HepG2 (cell line): Measurements from ENCODE around the gene PCDHGB7. TPM values are rescaled to one million over a fixed set of nuclear protein-coding genes. Genes with fewer than 3 reads are reported as not detected.

Experiments
- ATAC-seq: fragments of 200-7000 bp; cut with Tn5 transposase; 3 replicates; pipeline ENCODE4 v1.9.1; 2020; ENCODE audit warnings: mild to moderate bottlenecking, moderate library complexity
- BruUV-seq: library from RNA; stranded (reverse); fragments of 400-500 nt; replicated peaks from 2 replicates; lab custom pipeline; 2021; lab: Mats Ljungman, UMichigan
- CTCF ChIA-PET: fragments of 300-600 bp; formaldehyde crosslinking; extraction: SDS; loops from one replicate; lab custom pipeline; 2021; ENCODE audit warnings: low total read pairs, inconsistent platforms, low intra/inter-chr PET ratio; lab: Yijun Ruan, JAX
- POLR2A ChIA-PET: fragments of 350-600 bp; sonication (Branson Sonifier 250); formaldehyde crosslinking; loops from one replicate; lab custom pipeline; 2020; ENCODE audit warnings: antibody characterized with exemption, inconsistent platforms; lab: Yijun Ruan, JAX
- DNase-seq: peaks from one replicate; pipeline ENCODE4 v3.0.0-alpha.2; 2015; ENCODE audit warnings: low spot score
- FAIRE-seq: peaks from 3 replicates; lab custom pipeline; 2011; peaks lifted over from hg19 to GRCh38; lab: Jason Lieb, UNC
- H2AFZ ChIP-seq: one replicate; pipeline ENCODE4 v1.6.1; 2011; ENCODE audit warnings: low read length, inconsistent platforms
- H3K27ac ChIP-seq: fragments of 300-600 bp; 3 replicates; pipeline ENCODE4 v1.8.0; 2011; ENCODE audit warnings: mixed run types, mild to moderate bottlenecking, mixed read lengths, low read length, inconsistent platforms; ENCODE audit not compliant: insufficient read depth; ENCODE audit errors: extremely low read length
- H3K27me3 ChIP-seq, 2 experiments: fragments of 200-600 bp in 1 of 2; 2 replicates in 1 of 2; 3 replicates in 1 of 2; pipeline versions ENCODE4 v1.6.0 to v1.8.0; 2011; ENCODE audit warnings: low read length in 2 of 2, mild to moderate bottlenecking in 2 of 2, moderate library complexity in 2 of 2, inconsistent platforms in 1 of 2; ENCODE audit not compliant: insufficient read depth in 2 of 2, control insufficient read depth in 1 of 2
- H3K36me3 ChIP-seq, 2 experiments: fragments of 200-600 bp in 1 of 2; replicated peaks in 1 of 2; 2 replicates in 1 of 2; 3 replicates in 1 of 2; pipeline versions ENCODE4 v1.5.1 to v1.8.0; 2011; ENCODE audit warnings: low read length in 2 of 2, inconsistent platforms in 1 of 2; ENCODE audit not compliant: insufficient read depth in 2 of 2, control insufficient read depth in 1 of 2
- H3K4me1 ChIP-seq: 2 replicates; pipeline ENCODE4 v1.5.1; 2012; ENCODE audit warnings: low read length, inconsistent platforms; ENCODE audit not compliant: insufficient read depth
- H3K4me2 ChIP-seq: 2 replicates; pipeline ENCODE4 v1.6.0; 2011; ENCODE audit warnings: low read depth, low read length, inconsistent platforms
- H3K4me3 ChIP-seq, 3 experiments: fragments of 200-600 bp in 1 of 3; sonication (generic), shearing (Covaris generic) in 1 of 3; replicated peaks in 1 of 3; 2 replicates each; pipeline ENCODE4 v1.5.1; 2011 to 2016; ENCODE audit warnings: low read length in 3 of 3, inconsistent platforms in 2 of 3, low read depth in 2 of 3, mild to moderate bottlenecking in 2 of 3, control low read depth in 1 of 3, mixed read lengths in 1 of 3; ENCODE audit not compliant: insufficient read depth in 1 of 3
- H3K79me2 ChIP-seq: one replicate; pipeline ENCODE4 v1.6.1; 2011; ENCODE audit warnings: low read length, inconsistent platforms; ENCODE audit not compliant: insufficient read depth
- H3K9ac ChIP-seq: 2 replicates; pipeline ENCODE4 v1.6.0; 2011; ENCODE audit warnings: mild to moderate bottlenecking, low read depth, low read length, inconsistent platforms; ENCODE audit not compliant: insufficient read depth
- H3K9me3 ChIP-seq: 2 replicates; pipeline ENCODE4 v1.5.1; 2012; ENCODE audit warnings: mild to moderate bottlenecking, low read length
- H4K20me1 ChIP-seq: 2 replicates; pipeline ENCODE4 v1.6.0; 2011; ENCODE audit warnings: inconsistent platforms, mild to moderate bottlenecking, low read length, moderate library complexity; ENCODE audit not compliant: insufficient read depth
- ELF4 ChIP-seq: sonication (generic); formaldehyde crosslinking; IDR thresholded peaks from 2 replicates; pipeline ENCODE4 v1.5.0; 2020; ENCODE audit warnings: missing genetic modification reagents, mild to moderate bottlenecking, moderate library complexity, borderline replicate concordance
- HNRNPH1 ChIP-seq: fragments of 200-400 bp; formaldehyde crosslinking; optimal IDR thresholded peaks from 2 replicates; pipeline ENCODE3; 2017; ENCODE audit warnings: mild to moderate bottlenecking, low read depth, low read length
- IKZF5 ChIP-seq: IDR thresholded peaks from 2 replicates; pipeline ENCODE4 v1.6.1; 2018; ENCODE audit warnings: missing genetic modification reagents, mild to moderate bottlenecking, missing compliant biosample characterization
- KAT2B ChIP-seq: fragments of 150-350 bp; IDR thresholded peaks from 2 replicates; pipeline ENCODE4 v1.6.1; 2014; ENCODE audit warnings: low read depth, low read length, borderline replicate concordance
- KLF9 ChIP-seq: IDR thresholded peaks from 2 replicates; pipeline ENCODE4 v1.6.1; 2016; ENCODE audit warnings: low read depth
- MAF1 ChIP-seq: sonication (generic); formaldehyde crosslinking; IDR thresholded peaks from 2 replicates; pipeline ENCODE4 v1.5.0; 2020; ENCODE audit warnings: missing genetic modification reagents, borderline replicate concordance
- SIX4 ChIP-seq: sonication (generic); formaldehyde crosslinking; IDR thresholded peaks from 2 replicates; pipeline ENCODE4 v1.4.0; 2020; ENCODE audit warnings: missing genetic modification reagents
- STAG1 ChIP-seq: sonication (generic); formaldehyde crosslinking; IDR thresholded peaks from 2 replicates; pipeline ENCODE4 v1.4.0; 2020; ENCODE audit warnings: missing genetic modification reagents
- ZGPAT ChIP-seq: IDR thresholded peaks from 2 replicates; pipeline ENCODE4 v1.6.1; 2016; ENCODE audit warnings: mild to moderate bottlenecking
- ZNF207 ChIP-seq: fragments of 450-650 bp; IDR thresholded peaks from 2 replicates; pipeline ENCODE4 v1.6.1; 2016; ENCODE audit warnings: antibody characterized with exemption, borderline replicate concordance
- ZNF451 ChIP-seq: sonication (generic); formaldehyde crosslinking; IDR thresholded peaks from 2 replicates; pipeline ENCODE4 v1.5.0; 2020; ENCODE audit warnings: mild to moderate bottlenecking, missing genetic modification reagents
- ZNF562 ChIP-seq: sonication (generic); formaldehyde crosslinking; IDR thresholded peaks from 2 replicates; pipeline ENCODE4 v1.8.0; 2022; ENCODE audit warnings: missing genetic modification reagents, borderline replicate concordance
- ZNF572 ChIP-seq: sonication (generic); formaldehyde crosslinking; IDR thresholded peaks from 2 replicates; pipeline ENCODE4 v1.5.1; 2020; ENCODE audit warnings: mild to moderate bottlenecking, missing genetic modification reagents
- ZNF83 ChIP-seq: sonication (generic); formaldehyde crosslinking; IDR thresholded peaks from 2 replicates; pipeline ENCODE4 v1.4.0; 2020; ENCODE audit warnings: missing genetic modification reagents, mild to moderate bottlenecking, borderline replicate concordance
- ZNF883 ChIP-seq: sonication (generic); formaldehyde crosslinking; IDR thresholded peaks from 2 replicates; pipeline ENCODE4 v1.5.1; 2020; ENCODE audit warnings: mild to moderate bottlenecking, missing genetic modification reagents; ENCODE audit errors: not compliant biosample characterization
- ZSCAN29 ChIP-seq: sonication (generic); formaldehyde crosslinking; conservative IDR thresholded peaks from 2 replicates; pipeline ENCODE4 v1.4.0; 2020; ENCODE audit warnings: mild to moderate bottlenecking, missing genetic modification reagents
- ZSCAN31 ChIP-seq: sonication (generic); formaldehyde crosslinking; IDR thresholded peaks from 2 replicates; pipeline ENCODE4 v1.5.0; 2020; ENCODE audit warnings: low read depth, mild to moderate bottlenecking, missing genetic modification reagents
- WGBS: methylation state at CpG from one replicate; pipeline ENCODE4 v1.1.6; 2017; ENCODE audit warnings: low lambda C conversion rate; 5-methylcytosine and 5-hydroxymethylcytosine counted together
- in situ Hi-C: cut with HindIII; loops from 2 replicates; pipeline ENCODE4 v1.10.0; 2017; ENCODE audit warnings: low pct_unique_long_range_greater_than_20kb; ENCODE audit not compliant: extremely low pct_ligation_motif_present
- intact Hi-C: fragments of 100-400 bp; cut with micrococcal nuclease; formaldehyde crosslinking; loops from one replicate; pipeline ENCODE4 v1.10.0; 2022; ENCODE audit not compliant: unreplicated experiment
- polyA plus RNA-seq, 8 experiments: library from polyadenylated mRNA; depleted of rRNA in 3 of 8; stranded (reverse) in 7 of 8; unstranded in 1 of 8; fragments of >200 nt; fragmentation: Illumina TruSeq in 4 of 8; extraction: Trizol in 4 of 8; gene quantifications; 2 replicates each; pipeline versions ENCODE4 v1.2.1 to v1.2.3, GENCODE V29; 2011 to 2016; ENCODE audit warnings: low read depth in 4 of 8, missing spikeins in 1 of 8, mixed read lengths in 1 of 8; ENCODE audit not compliant: insufficient read depth in 1 of 8
- total RNA-seq, 5 experiments: library from RNA; depleted of rRNA; stranded (reverse); fragments of >200 nt; fragmentation: Illumina TruSeq; extraction: Trizol; gene quantifications; 2 replicates each; pipeline ENCODE4 v1.2.3, GENCODE V29; 2016; ENCODE audit warnings: low read depth in 1 of 5
- TF ChIP-seq, protein P1 (sequence below): IDR thresholded peaks from 2 replicates; pipeline ENCODE4 v1.6.1; 2016; ENCODE audit warnings: missing compliant biosample characterization, missing genetic modification reagents, borderline replicate concordance
- TF ChIP-seq, protein P2 (sequence below): sonication (generic); formaldehyde crosslinking; IDR thresholded peaks from 2 replicates; pipeline ENCODE4 v1.5.0; 2020; ENCODE audit warnings: mild to moderate bottlenecking, missing genetic modification reagents, moderate library complexity

The PCDHGB7 gene
- total and polyA plus RNA-seq, 2 of the 13 experiments (the other 11 are each of a cell fraction or from before 2014, with no cell fraction given): 0.08 to 0.18 TPM

- H3K9me3 ChIP-seq: no peaks in the 10 kb centered on the region; the same call in 1 of the 2 replicates
- intact Hi-C loops: no loop called here
- DNase-seq (peak; percentile 15), ATAC-seq (peak; percentile 75), FAIRE-seq (no peak)
- BruUV-seq: no TSS peak
- H3K27me3 ChIP-seq: no peaks in the 10 kb centered on the region
- no peaks in the 10 kb centered on the region for H3K79me2 ChIP-seq
- no peak within 1 kb of the TSS for H3K9ac ChIP-seq
- no peaks in the 10 kb centered on the region for H4K20me1 ChIP-seq
- H3K27ac ChIP-seq: no peak within 1 kb of the TSS
- no peaks in the 10 kb centered on the region for H3K36me3 ChIP-seq
- H3K4me2 ChIP-seq: no peak within 1 kb of the TSS; the same call in 1 of the 2 replicates
- in situ Hi-C loops: no loop called here
- no peaks in the 10 kb centered on the region for H3K4me1 ChIP-seq
- H3K4me3 ChIP-seq: no peak within 1 kb of the TSS
- ChIA-PET POLR2A (no interaction called here), CTCF (interaction anchor here (0.8 to 1.4 kb wide), 3 partner anchors 112 to 145 kb away, joined by 4 to 5 read pairs (median 4); no protein-coding TSS in a partner anchor)
- no peak within 1 kb of the TSS for H2AFZ ChIP-seq
- 77% methylated on average over 30 of the region's 31 CpGs for WGBS
- no peak for TF ChIP-seq MAF1
- no peak for TF ChIP-seq ZNF572
- no peak for TF ChIP-seq ZNF883 (CRISPR knock-in tag)
- peak; percentile 55 for TF ChIP-seq STAG1
- TF ChIP-seq, protein P1, sequence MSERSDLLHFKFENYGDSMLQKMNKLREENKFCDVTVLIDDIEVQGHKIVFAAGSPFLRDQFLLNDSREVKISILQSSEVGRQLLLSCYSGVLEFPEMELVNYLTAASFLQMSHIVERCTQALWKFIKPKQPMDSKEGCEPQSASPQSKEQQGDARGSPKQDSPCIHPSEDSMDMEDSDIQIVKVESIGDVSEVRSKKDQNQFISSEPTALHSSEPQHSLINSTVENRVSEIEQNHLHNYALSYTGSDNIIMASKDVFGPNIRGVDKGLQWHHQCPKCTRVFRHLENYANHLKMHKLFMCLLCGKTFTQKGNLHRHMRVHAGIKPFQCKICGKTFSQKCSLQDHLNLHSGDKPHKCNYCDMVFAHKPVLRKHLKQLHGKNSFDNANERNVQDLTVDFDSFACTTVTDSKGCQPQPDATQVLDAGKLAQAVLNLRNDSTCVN: no peak
- TF ChIP-seq ZSCAN29 (CRISPR knock-in tag): 0 out of 2 replicates have a peak, but pooled peaks have one; percentile 39
- no peak for TF ChIP-seq ZNF451
- no peak for TF ChIP-seq SIX4 (CRISPR knock-in tag)
- no peak for TF ChIP-seq ZNF83
- TF ChIP-seq KLF9 (CRISPR knock-in tag): no peak
- TF ChIP-seq ZGPAT (CRISPR knock-in tag): no peak
- no peak for TF ChIP-seq ZNF562
- no peak for TF ChIP-seq ZNF207
- no peak for TF ChIP-seq ELF4
- TF ChIP-seq HNRNPH1: no peak
- TF ChIP-seq ZSCAN31 (CRISPR knock-in tag): no peak
- no peak for TF ChIP-seq KAT2B
- TF ChIP-seq IKZF5 (CRISPR knock-in tag): no peak
- TF ChIP-seq, protein P2, sequence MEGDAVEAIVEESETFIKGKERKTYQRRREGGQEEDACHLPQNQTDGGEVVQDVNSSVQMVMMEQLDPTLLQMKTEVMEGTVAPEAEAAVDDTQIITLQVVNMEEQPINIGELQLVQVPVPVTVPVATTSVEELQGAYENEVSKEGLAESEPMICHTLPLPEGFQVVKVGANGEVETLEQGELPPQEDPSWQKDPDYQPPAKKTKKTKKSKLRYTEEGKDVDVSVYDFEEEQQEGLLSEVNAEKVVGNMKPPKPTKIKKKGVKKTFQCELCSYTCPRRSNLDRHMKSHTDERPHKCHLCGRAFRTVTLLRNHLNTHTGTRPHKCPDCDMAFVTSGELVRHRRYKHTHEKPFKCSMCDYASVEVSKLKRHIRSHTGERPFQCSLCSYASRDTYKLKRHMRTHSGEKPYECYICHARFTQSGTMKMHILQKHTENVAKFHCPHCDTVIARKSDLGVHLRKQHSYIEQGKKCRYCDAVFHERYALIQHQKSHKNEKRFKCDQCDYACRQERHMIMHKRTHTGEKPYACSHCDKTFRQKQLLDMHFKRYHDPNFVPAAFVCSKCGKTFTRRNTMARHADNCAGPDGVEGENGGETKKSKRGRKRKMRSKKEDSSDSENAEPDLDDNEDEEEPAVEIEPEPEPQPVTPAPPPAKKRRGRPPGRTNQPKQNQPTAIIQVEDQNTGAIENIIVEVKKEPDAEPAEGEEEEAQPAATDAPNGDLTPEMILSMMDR (CRISPR knock-in tag): peak; percentile 59
Observed at GRCh38 chr5:141412854-141413539, 4.5 kb upstream of the PCDHGB7 start, which contains the start of gene PCDHGA10. PCDHGA10 (plus strand) TSS chr5:141412987; CDS start chr5:141413176, 189 bp downstream.
